B cell (primary cell): Measurements from ENCODE around the gene VPS8.

Experiments used
- CTCF ChIP-seq: fragments of 200-600 bp; IDR thresholded peaks from one replicate; pipeline ENCODE4 v1.8.0; 2022; ENCODE audit warnings: antibody characterized with exemption, mild to moderate bottlenecking
- EZH2 ChIP-seq: IDR thresholded peaks from 2 replicates; pipeline ENCODE4 v1.6.1; 2012; ENCODE audit warnings: borderline replicate concordance, low read depth, mild to moderate bottlenecking, moderate library complexity, low read length; ENCODE audit not compliant: insufficient read depth, poor library complexity, severe bottlenecking

- no peak for TF ChIP-seq CTCF
- TF ChIP-seq EZH2: no peak
Measured at GRCh38 chr3:184770541-184770940, 41.4 kb upstream of the VPS8 start.
